HuH-7 (cell line): Measurements from ENCODE around the gene GGTA1.
A peak's percentile ranks its signal among the peaks of the same experiment; 100 is the strongest.
"Not testable (repeated sequence)": the region's sequence is repeated elsewhere in the genome, so short reads cannot be mapped to it uniquely, and the experiment has no call there.

Experiments
- DNase-seq: peaks from one replicate; pipeline ENCODE4 v3.0.0; 2011; ENCODE audit warnings: low spot score

Gene GGTA1

GRCh38 chr9:121499427-121500164, at the start of gene GGTA1:
GGTA1 (minus strand) TSS chr9:121499844; CDS start chr9:121467922, 31,922 bp downstream.
- DNase-seq, result peak; percentile 67

GRCh38 chr9:121548666-121549065, 49.0 kb upstream of the GGTA1 start:
- no peak for DNase-seq

- peak; percentile 97 for DNase-seq
Measured at GRCh38 chr9:121545875-121546423, 46.3 kb upstream of the GGTA1 start.

- DNase-seq, result no peak
Measured at GRCh38 chr9:121545150-121545874, 45.7 kb upstream of the GGTA1 start.

- DNase-seq, result no peak
Measured at GRCh38 chr9:121542025-121542424, 42.4 kb upstream of the GGTA1 start.

GRCh38 chr9:121541256-121541655, 41.6 kb upstream of the GGTA1 start:
- DNase-seq, result no peak

- DNase-seq, result no peak
Measured at GRCh38 chr9:121538221-121538620, 38.6 kb upstream of the GGTA1 start.

- DNase-seq, result no peak
Measured at GRCh38 chr9:121537283-121537682, 37.6 kb upstream of the GGTA1 start.

- no peak for DNase-seq
Measured at GRCh38 chr9:121532881-121533280, 33.2 kb upstream of the GGTA1 start.

GRCh38 chr9:121529237-121529987, 29.8 kb upstream of the GGTA1 start:
- DNase-seq, result no peak

- no peak for DNase-seq
Measured at GRCh38 chr9:121528642-121529041, 29.0 kb upstream of the GGTA1 start.

GRCh38 chr9:121527371-121527770, 27.7 kb upstream of the GGTA1 start:
- DNase-seq, result no peak

GRCh38 chr9:121519688-121520087, 20.0 kb upstream of the GGTA1 start:
- DNase-seq, result not testable (repeated sequence)

- no peak for DNase-seq
Measured at GRCh38 chr9:121518634-121519033, 19.0 kb upstream of the GGTA1 start.

- not testable (repeated sequence) for DNase-seq
Measured at GRCh38 chr9:121513166-121513565, 13.5 kb upstream of the GGTA1 start.

GRCh38 chr9:121510766-121511550, 11.3 kb upstream of the GGTA1 start:
- no peak for DNase-seq

GRCh38 chr9:121509180-121509579, 9.5 kb upstream of the GGTA1 start:
- DNase-seq, result no peak

- no peak for DNase-seq
Measured at GRCh38 chr9:121508415-121508814, 8.8 kb upstream of the GGTA1 start.

- no peak for DNase-seq
Measured at GRCh38 chr9:121505903-121506735, 6.5 kb upstream of the GGTA1 start.

GRCh38 chr9:121503444-121503843, 3.8 kb upstream of the GGTA1 start:
- DNase-seq, result no peak

- DNase-seq, result peak; percentile 40
Measured at GRCh38 chr9:121500165-121500478, 478 bp upstream of the GGTA1 start.
